GM12873 (cell line): ENCODE results near the gene OSGIN1.

Experiments
- TF ChIP-seq, protein P1 (sequence below): IDR thresholded peaks from 2 replicates; pipeline ENCODE4 v1.5.1; 2012; ENCODE audit warnings: low read depth, mild to moderate bottlenecking, moderate library complexity, low read length, control low read depth; ENCODE audit not compliant: insufficient read depth; ENCODE audit errors: missing control alignments

The OSGIN1 gene

GRCh38 chr16:83970430-83970815 is 17.4 kb downstream of the OSGIN1 start:
- TF ChIP-seq, protein P1, sequence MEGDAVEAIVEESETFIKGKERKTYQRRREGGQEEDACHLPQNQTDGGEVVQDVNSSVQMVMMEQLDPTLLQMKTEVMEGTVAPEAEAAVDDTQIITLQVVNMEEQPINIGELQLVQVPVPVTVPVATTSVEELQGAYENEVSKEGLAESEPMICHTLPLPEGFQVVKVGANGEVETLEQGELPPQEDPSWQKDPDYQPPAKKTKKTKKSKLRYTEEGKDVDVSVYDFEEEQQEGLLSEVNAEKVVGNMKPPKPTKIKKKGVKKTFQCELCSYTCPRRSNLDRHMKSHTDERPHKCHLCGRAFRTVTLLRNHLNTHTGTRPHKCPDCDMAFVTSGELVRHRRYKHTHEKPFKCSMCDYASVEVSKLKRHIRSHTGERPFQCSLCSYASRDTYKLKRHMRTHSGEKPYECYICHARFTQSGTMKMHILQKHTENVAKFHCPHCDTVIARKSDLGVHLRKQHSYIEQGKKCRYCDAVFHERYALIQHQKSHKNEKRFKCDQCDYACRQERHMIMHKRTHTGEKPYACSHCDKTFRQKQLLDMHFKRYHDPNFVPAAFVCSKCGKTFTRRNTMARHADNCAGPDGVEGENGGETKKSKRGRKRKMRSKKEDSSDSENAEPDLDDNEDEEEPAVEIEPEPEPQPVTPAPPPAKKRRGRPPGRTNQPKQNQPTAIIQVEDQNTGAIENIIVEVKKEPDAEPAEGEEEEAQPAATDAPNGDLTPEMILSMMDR: no peak

GRCh38 chr16:83971165-83972130 is 18.4 kb downstream of the OSGIN1 start:
- TF ChIP-seq, protein P1: no peak

DNA sequence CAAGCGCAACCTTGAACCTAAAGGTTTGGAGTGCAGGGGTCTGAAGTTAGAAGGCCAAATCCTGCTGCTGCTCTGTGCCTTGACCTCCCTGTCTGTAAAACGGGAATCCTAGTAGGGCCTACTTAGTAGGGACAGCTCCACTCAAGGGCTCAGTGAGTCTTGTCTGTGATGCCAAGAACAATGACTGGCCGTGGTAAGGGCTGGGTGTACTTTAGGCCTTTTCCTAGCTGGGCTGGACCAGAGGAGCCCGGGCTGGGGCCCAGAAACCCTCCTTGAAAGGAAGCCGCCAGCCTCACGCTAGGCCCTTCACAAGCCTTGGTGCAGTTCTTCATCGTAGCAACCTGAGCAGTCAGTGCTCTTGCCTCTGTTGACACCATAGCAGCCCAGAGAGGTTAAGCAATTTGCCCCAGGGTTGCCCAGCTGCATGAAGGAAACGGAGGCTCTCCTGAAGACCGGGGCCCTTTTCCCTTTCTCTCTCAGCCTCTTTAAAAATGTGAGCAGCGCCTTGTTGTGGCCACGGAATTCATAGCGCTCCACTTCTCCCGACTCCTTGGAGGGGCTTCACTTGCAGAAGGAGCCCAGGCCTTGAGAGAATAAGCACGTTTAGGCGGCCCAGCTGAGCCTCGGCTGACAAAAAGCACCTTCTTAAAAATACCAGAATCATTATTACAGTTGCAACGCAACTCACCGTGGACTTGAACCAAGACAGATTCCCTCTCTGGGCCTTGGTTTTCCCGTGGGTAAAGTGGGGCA is 19.4 kb downstream of the OSGIN1 start:
- TF ChIP-seq, protein P1: no peak

GRCh38 chr16:83973077-83973476 is 20.0 kb downstream of the OSGIN1 start:
- TF ChIP-seq, protein P1: no peak

DNA sequence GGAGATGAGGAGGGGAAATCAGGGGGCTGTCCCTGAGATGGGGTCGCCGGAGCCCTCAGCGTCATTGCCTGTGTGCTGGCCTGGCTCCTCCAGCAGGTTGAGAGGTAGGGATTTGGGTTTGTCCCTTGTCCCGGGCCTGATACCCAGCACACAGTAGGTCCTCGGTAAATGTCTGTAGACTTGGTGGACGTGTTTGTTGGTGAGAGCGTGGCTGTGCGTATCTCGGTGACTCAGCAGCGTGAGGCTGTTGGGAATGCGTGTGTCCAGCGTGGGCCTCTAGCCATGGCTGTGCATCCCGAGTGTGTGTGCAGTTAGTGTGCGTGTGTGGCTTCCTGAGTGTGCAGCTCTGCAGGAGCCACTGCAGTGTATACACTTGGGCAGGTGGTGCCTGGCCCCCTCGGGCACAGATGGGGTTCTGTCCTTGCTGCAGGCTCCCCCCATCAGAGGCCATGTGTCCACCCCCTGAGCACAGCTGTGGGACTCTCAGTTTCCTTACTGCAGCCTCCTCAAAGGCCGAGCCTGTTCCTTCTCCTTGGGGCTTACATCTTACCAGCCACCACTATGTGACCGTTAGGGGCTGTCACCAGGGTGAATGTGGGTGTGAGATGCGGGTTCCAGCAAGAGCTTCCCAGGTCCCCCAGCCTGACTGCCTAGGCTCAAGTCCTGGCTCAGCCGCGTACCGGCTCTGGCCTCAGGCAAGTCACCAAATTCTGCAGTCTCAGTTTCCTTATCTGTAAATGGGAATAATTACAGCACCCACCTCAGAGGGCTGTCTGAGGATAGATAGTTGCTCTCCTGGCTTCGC is 20.7 kb downstream of the OSGIN1 start:
- TF ChIP-seq, protein P1: no peak

DNA sequence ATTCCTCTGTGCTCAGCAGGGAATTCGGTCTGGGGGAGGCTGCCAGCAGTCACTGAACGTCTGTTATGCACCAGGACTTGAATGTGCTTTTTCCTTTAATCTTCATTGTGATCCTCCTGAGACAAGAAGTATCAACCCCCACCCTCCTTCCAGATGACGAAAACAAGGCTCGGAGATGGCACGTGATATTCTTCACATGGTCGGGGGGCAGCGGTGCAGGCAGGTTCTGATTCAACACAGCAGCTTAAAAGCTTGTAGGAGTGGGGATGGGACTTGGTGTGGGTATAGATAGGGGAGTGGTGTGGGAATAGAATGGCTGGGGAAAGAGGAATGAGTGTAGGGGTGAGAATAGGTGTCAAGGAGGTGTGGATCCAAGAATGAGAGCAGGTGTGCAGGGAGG is 21.4 kb downstream of the OSGIN1 start:
- TF ChIP-seq, protein P1: no peak
